VCaP (cell line): ENCODE results near the gene PRKCQ.

ENCODE experiments used
- H3K27ac ChIP-seq: fragments of 450-650 bp; 2 replicates; pipeline ENCODE4 v1.5.1; 2017
- CTCF ChIP-seq: fragments of 450-650 bp; conservative IDR thresholded peaks from 2 replicates; pipeline ENCODE4 v1.5.1; 2017; ENCODE audit warnings: mild to moderate bottlenecking, moderate library complexity

Gene PRKCQ

GRCh38 chr10:6597478-6597877, 17.4 kb upstream of the PRKCQ start:
- TF ChIP-seq CTCF, result no peak

DNA sequence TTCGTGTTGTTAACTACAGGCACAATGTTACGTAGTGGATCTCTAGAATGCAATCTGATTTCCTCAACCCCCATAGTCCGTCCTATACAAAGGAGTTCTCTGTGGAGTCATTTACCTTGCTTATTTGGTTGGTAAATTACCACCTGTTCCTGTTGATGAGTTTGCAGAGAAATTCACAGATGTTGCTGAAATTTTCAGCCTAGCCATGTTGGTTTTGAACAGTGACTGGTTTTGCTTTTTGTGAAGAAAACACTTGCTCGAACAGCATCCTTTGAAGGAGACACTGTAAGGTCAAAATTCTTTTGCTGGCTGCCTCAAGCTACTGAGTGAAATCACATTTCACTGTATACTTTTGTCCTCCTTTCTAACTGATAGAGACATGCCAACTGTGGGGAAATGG, 15.4 kb upstream of the PRKCQ start:
- H3K27ac ChIP-seq, result no peak overlapping the region
- TF ChIP-seq CTCF, result no peak

More at GRCh38 chr10:6597478-6597877, 17.4 kb upstream of the PRKCQ start:
- no peak overlapping the region for H3K27ac ChIP-seq

- H3K27ac ChIP-seq, result no peak overlapping the region
- TF ChIP-seq CTCF, result no peak
Measured at GRCh38 chr10:6593241-6593671, 13.2 kb upstream of the PRKCQ start.

DNA sequence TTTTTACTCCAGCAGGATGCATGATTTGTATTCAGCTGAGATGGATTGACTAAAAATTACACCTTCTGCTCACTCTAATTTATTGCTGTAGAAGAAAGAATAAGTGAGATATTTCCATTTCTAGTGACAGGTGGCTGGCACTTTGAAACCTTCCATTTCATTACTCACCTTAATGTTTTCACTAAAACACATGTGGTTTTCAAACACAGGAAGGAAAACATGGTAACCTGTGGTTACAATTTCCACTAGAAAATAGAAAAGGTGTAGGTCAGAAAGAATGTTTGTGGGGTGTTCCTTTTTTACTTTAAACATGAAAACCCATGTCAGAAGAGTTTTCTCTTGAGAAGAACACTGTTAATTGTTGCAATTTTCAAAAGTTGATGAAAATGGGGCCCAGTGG, 12.0 kb upstream of the PRKCQ start:
- TF ChIP-seq CTCF, result no peak
- H3K27ac ChIP-seq, result no peak overlapping the region

- no peak for TF ChIP-seq CTCF
- H3K27ac ChIP-seq, result no peak overlapping the region
Measured at GRCh38 chr10:6591668-6592067, 11.6 kb upstream of the PRKCQ start.

GRCh38 chr10:6590100-6590499, 10.0 kb upstream of the PRKCQ start:
- TF ChIP-seq CTCF, result no peak
- no peak overlapping the region for H3K27ac ChIP-seq

DNA sequence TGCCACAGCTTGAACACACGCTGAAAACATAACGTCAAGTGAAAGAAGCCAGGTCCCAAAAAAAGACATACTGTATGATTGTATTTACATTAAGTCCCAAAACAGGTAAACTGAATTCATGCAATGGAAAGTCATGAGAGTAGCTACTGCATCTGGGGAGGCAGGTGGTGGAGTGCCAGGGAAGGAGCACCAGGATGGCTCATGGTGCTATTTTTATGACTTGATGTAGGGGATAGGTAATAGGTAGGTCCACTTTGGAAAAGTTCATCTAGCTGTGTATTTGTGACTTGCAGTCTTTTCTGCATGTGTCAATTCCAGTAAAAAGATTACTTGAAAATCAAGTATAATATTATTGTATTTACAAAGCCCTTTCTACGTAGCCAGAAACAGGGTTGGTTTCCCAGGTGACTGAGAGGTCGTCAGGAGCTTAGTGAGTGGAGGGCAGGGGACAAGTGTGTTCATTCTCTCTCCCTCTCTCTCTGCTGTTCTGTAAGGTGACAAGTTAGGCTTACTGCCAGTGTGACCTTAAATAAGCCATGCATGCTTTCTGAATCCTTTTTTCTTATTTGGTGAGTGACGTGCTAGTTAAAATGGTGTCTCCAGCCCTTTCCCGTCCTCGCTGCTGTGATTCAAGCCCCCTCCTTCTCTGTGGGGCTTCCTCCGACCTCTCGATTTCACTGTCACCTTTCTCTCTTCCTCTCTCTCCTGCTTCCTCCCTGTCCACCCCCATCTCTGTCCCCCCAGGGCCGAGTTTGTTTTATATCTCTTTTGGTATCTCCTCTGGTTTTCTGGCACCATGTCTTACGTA, 9.4 kb upstream of the PRKCQ start:
- H3K27ac ChIP-seq, result no peak overlapping the region
- TF ChIP-seq CTCF, result no peak
